NCI-H2029 treated with DMSO at 0.1 percent for 48 hours (cell line): ENCODE results near the gene LYPD6B.
A peak's percentile ranks its signal among the peaks of the same experiment; 100 is the strongest.

Experiments used
- DNase-seq: peaks from one replicate; lab custom pipeline; 2025; lab: John Stamatoyannopoulos, UW

The LYPD6B gene

DNA sequence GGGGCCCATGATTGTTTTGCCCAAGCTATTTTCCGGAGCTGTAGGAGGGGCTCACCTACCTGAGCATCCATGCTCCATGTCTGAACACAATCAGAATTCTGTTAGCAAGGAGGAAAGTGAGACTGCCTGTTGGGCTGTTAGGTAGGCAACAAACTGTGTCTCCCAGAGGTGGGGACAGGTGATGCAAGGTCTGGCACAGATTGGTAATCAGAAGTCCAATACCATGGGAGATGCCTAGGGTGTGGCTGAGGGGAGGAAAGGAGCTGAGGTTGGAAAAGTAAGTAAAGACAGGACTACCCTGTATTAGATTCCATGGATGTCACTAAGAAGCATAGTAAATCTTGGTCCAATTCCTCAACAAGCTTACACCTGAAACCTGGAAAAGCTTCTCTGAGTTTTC lies 3.0 kb downstream of the LYPD6B start:
- no peak for DNase-seq

DNA sequence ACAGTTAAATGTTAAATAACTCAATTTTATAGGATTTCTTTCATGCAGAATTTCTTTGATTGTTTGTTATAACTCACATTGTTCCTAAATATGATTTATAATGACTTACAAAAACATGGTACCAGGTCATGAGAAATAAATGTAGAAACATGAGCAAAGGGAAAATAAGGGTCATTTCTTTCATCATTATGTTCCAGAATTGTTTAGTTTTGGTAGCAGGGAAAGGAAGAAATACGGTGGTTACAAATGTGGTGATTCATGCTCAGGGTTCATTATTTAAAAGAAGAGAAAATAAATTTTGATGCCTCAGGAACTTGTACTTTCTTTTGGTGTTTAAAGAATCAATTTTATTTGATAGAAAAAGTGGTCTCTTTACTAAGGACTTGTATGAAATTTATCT lies 4.4 kb downstream of the LYPD6B start:
- DNase-seq: no peak

DNA sequence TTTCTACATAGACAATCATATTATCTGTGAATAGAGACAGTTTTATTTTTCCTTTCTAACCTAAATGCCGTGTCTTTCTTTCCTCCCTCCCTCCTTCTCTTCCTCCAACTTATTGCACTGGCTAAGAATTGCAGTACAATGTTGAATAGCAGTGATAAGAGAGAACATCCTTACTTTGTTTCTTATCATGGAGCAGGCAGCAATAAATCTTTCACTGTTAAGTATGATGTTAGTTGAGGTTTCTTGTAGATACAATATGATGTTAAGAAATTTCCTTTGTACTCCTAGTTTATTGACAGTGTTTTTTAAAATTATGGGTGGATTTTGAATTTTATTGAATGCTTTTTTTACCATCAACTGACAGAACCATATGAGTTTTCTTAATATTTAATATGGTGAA lies 6.0 kb downstream of the LYPD6B start:
- DNase-seq: no peak

DNA sequence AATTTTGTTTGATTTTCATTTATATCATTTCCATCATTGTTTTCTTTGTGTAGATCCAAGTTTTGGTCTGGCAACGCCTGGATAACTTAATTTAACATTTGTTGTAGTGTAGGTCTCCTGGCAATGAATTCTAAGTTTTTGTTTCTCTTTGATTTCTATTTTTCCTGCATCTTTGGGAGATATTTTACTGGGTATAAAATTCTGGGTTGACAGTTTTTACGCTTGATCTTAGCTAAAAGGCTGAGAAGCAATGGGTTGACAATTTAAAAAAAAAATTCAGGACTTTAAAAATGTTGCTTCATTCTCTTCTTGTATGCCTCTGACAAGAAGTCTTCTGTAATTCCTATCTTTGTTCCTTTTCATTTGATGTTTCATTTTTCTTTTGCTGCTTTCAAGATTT lies 8.6 kb downstream of the LYPD6B start:
- DNase-seq: no peak

DNA sequence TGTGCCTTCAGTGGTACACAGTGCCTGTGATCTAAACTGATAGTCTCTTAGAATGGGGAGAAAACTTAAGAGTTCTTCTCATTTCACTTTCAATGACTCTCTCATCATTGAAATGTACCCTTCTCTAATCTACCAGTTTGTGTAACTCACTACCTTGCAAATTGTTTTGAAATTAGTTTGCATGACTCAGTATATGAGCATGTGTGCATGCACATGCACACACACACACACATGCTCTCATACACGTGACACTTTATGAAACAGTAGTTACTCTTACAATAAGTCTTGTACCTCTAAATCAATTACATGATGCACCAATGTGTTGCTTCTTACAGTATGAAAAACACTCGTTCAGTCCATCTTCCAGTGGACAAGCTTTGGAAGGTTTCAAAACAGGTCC lies 10.6 kb downstream of the LYPD6B start:
- DNase-seq: no peak

DNA sequence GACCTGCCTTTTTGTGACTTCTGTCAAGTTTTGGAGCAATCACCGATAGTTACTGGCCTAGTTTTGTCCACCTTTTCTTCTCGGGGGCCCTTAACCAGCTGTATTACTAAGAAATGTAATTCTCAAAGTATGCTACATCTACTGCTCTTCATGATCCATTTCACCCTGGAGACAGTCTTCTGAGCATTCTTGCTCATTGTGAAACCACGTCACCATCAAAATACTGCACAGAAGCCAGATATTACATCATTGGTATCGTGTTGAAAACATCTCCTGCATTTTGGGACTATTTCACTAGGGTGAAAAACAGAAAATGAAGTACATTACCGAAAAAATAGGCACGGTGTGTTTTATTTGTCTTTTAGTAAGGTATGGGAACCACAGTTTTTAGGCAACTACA lies 11.7 kb downstream of the LYPD6B start:
- DNase-seq: no peak

DNA sequence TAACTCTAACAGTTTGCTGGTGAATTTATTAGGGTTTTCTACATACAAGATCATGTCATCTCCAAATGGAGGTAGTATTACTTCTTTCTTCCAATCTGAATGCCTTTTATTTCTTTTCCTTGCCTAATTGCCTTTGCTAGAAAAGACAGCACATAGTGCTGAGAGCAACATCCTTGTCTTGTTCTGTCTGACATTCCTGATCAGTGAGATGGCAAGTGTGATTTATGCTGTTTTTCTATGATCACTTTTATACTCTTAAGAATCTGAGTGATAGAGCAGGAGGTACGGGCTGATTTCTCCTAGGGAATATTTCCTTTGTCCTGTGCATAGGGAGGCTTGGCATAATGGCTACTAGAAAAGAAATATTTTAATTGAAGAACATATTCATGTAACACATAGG lies 17.3 kb downstream of the LYPD6B start:
- DNase-seq: no peak

DNA sequence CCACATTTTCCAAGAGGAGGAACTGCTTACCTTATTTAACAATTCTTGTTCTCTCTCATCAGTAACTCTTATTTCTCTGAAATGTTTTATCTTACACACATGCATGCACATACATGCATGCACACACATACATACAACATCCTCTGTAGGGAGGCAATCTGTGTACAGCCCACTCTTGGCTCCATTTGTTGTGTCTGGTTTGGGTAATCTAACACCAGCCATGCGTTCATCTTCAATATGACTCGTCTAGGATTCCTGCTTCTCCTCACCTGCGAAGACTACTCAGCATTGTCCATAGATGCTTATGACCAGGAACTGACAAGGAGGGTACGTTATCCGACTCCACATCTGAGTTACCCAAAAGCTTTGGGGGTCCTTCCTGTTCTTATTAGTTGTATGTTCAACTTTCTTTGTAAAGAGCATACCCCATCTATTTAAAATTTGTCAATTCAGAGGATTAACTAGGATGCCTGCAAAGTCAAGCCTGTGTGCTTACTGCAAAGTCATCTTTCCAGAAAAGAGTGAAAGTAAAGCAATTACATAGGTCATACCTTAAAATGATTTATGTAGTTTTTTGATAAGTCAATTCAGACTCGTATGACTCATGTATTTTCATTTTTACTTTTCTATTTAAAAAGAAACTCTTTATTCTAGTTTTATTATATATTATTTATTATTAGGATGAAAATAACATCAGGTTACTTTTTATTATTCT lies 18.2 kb downstream of the LYPD6B start:
- no peak for DNase-seq

DNA sequence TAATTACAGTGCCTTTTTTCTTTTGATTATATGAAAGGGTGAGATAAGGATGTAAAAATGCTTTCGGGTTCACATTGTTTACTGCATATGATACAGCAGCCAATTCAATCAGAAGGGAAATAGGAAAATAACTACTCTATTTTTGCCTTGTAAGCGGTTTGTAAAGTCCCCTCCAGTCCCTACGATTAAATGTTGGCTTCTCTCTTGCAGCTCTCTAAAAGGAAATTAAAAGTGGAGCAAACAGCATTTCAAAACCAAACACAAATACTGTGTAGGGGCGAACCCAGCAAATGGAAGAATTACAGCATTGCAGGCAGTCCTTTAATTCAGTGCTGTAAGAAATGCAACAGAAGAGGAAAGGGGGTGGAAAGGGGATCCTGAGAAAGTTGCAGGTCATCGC lies 18.9 kb downstream of the LYPD6B start:
- DNase-seq: no peak

DNA sequence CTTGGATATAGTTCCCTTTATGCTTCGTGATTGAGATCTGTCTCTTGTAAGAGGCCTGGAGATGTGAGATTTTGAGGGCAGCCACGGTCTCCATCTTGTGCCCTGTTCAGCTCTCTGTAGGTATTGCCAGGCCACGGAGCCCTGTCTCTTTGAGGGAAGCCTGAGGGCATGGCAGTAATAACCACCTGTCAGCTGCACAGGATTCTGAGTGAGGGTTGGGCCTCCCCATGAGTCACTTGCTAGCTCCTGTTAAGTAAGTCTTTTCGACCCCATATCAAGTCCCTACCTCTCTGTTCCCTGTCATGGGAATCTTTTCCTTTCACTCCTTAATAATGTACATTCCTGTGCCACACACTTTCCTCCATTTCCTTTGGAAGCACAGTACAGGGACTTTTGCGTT lies 20.4 kb downstream of the LYPD6B start:
- no peak for DNase-seq

DNA sequence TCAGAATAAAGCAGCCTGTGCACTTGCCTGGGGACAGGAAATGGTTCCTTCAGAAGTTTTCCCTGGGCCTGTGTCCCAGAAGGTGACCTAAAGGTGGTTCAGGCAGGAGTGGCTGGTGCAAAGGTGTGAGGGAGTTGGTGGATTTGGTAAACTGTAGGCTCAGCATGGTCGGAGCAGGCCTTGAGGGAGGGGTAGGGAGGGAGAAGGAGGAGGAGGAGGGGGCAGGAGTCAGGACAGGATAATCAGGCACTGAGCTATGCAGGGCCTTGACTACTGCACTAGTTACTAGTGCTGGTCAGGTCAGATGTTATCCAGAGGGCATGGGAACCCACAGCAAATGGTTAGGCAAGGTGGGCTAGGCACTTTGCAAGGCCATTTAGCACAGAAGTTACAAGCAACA lies 21.3 kb downstream of the LYPD6B start:
- DNase-seq: no peak

DNA sequence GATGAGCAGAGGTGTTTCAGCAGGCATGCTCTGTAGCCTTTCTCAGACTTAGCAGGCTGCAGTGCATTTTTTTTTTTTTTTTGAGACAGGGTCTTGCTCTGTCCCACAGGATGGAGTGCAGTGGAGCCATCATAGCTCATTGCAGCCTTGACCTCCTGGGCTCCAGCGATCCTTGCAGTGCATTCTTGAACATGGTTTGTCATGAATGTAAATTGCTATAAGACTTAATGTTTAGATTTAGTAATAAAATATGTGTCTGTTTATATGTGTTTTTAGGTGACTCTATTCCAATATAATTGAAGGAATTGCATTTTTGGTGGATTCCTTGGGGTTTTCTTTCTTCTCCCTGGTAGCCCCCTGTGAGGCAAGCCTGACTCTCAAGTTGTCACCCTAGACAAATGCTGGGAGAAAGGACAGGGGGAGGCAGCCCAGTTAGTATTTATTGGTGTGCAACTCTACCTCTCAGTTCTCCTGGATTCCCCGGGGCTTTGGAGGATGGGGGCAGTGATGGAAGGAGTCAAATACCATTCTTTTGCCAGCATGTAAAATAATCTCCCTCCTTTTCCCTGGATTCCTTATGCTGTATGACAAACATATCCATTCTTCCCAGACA lies 22.7 kb downstream of the LYPD6B start:
- DNase-seq: no peak

DNA sequence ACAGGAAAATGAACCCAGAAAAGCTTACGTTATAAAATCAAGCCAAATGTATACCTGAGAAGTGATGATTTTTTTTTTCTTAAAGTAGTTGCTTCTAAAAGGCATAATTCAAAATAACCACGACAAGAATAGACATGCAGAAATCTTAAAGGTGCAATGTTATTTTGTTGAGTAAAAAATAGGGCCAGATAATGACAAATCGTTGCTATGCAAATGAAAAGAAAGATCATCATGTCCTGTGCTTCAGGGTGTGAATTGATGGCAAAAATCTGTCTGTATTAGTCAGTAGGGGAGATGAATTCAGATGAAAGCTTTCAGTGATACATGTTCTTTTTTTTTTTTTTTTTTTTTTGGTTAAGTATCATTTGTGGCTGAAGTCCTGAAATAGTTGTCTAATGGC lies 24.0 kb downstream of the LYPD6B start:
- no peak for DNase-seq

DNA sequence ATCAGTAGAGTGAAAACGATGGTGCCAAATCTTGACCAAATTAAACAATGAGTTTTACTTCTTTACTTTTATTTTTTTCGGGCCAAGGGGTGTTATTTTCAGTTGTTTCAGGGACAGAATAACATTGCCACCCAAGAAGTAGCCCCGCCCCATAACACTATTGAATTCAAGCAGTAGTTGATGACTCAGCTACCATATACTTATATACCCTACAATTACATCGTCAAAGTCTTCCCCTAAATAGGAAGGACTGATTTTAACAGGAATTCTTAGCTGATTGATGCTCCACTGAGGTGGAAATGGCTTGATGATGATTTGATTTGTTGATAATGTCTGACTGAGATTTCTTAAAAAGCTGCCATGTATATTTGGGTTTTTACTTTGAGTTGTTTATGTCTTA lies 24.7 kb downstream of the LYPD6B start:
- no peak for DNase-seq

DNA sequence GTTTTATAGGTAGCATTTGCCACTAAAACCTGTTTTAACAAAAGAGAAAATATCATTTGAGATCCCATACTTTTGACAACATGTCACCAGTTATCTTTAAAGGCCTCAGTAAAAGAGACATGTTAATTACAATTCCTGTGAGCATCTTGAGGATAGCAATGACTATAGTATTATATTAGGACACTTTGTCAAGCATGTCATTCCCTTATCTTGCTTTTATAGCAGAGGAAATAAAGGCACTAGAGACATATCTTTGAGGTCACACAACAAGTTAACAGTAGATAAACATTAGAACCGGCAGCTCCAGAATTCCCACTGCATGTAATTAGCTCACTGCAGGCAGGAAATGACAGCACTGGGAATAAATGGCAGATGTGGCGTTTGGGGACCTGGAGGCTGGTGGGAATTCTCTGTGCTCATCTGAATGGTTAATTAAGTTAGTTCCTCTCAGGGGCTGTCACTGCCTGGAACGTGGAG lies 25.9 kb downstream of the LYPD6B start:
- DNase-seq: no peak

DNA sequence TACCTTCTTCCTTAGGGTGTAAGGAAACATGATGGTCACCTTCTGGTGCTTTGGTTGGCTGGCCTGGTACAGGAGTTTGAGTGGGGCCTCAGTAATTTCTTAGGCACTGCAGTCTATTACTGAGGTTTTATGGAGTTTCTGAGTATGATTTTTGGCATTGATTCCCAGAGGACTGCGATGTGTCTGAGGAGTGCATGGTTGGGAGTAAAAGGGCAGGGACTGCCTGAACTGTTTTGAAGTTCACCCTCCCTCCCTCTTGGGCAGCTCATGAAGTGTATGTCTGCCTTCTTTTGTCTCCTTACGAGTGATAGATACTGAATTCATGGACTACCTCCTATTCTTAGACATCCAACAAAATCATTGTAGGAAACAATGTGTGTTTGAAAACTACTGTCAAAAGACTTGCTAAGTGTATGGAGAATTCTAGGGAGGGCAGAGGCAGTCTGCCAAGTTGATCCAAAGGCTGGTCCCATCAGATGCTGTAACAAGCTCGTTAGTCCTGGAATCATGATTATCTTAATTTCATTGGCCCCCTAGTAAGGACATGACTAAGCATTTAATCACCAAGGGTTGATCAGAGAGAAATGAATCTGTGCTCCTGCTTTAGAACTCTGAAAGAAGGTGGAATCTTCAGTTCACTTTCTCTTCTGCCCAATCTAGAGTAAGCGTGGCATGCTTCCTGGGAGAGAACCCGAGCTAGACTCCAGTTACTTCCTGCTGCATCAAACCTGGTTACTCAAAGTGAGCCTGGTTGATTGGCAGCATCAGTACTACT lies 26.5 kb downstream of the LYPD6B start:
- no peak for DNase-seq

DNA sequence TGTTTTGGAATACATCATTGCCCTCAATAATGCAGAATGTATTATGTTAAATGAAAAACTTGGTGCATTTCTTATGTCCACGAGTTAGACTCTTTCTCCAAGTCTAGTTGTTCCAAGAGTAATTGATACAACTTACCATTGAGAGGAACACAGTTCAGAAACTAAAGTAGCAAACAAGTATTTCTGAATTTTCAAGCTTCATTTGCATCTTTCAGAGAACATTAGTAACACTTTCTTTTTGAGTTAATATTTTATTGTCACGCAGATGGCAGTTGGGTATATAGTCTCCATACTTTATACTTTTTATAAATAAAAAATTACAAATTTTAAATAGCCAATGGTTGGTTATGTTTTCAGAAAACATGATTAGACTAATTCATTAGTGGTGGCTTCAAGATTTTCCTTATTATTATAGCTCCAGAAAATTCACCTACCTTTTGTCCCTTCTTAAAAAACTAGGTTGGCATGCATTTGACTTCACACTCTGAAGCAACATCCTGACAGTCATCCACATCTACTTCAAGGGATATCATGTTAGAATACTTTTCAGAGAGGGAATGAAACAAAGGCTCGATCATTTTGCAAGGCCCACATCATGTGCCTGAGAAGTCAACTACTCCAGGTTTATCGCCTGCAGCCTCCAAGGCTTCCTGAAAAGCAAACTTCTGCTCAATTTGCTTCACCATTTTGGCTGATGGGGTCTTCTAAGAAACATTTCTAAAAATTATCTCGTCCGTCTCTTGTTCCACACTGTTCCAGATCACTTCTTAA lies 29.9 kb downstream of the LYPD6B start:
- no peak for DNase-seq

DNA sequence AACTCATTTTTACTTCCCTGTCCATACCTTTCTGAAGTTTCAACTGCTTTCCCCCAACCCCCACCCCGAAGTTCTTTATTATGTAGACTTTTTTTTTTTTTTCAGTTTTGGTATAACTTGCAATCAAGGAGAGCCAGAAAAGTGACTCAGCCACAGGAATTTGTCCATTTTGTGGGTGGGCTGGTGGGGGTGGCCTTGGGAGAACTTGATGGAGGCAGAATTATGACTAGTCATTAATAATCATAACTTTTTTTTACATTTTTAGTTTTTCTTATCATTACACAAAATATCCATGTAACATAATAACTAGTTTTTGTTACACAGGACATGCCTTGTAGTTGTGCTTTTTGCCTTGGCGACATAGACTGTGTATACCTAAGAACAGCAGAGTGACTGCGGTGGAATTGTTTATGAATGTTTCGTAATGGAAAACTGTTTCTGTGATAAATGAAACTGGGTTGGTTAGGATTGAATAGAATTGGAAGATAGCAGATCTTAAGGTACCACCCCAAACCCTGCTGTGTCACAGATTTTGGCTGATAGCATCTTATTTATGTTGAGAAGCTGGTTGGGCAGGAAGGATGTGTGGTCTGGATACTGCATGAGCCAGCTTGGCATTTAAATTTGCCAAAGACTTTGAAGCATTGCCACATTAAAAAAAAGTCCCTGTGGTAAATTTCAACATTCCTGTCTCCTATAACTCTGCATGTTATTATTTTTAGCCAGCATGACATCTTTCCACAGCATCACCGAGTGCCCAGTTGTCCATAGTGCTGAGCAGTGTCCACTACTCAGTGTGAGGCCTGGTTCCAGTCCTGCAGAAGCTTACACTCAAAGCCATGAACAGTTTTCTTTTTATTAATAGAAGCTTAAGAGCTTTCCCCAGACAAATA lies 30.7 kb downstream of the LYPD6B start:
- DNase-seq: no peak

DNA sequence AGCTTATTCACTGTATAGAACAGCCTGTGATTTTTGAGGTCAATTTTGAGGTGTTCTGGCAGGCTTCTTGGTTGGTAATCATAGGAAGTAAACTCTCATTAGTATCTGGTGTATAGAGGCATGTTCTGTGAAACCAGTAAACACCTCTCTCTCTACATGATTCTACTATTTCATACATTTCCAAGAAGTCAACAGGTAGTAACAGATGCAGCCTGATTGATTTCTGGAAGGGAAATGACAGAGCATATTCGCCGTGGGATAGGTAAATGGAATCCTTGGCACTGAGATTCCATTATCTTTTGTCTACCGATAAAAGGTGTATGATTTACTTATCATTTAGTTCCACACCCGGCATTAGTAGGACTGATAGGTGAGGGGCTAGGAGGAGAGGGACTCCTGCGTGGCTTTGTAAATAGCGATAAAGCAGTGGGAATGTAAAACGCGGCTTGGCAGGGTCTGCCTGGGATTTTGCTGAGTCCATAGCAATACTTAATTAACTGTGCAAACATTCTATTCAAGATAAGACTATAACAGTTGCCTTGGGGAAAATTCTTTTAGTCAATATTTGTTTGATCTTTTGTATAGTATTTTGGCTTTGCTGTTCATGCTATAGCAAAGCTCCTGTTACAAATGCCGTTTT lies 32.3 kb downstream of the LYPD6B start:
- no peak for DNase-seq

DNA sequence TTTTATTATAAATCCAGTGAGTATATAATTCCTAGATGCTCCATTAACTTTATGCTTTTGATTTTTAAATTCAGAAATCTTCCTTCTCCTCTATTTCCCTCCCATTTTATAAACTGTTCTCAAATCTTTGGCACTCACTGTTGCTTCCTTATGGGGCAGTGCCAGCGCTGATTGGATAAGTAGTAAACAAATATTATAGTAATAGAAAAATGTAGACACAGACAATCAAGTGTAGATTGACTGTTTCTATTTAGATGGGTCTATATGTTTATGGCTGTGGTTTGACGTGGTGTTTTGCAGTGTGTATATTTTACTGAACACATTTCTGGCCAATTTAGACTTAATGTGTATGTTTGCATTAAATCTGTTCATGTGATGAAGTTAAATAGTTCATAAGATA lies 36.6 kb downstream of the LYPD6B start:
- peak; percentile 17 for DNase-seq

DNA sequence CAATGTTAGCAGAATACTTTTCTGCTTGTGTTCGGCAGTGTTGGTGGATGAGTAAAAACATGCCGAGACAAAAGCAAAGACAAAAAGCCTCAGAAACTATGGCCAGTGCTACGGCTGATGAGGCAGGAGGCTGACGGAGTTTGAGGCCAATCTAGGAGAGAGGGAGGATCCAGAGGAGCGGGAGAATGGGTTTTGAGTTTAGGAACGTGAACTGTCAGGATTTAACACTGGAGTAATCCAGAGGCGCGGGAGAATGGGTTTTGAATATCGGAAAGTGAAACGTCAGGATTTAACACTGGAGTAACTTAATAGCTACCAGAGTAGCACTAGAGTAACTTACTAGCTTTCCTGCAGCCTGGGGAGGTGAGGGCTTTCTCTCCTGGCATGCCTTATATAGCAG lies 37.4 kb downstream of the LYPD6B start:
- DNase-seq: no peak
